HG02623 (cell line): Measurements from ENCODE around the gene NMT1.

ENCODE experiments used
- ATAC-seq: cut with Tn5 transposase; IDR thresholded peaks from one replicate; pipeline ENCODE4 v1.9.1; 2021; ENCODE audit warnings: moderate library complexity; ENCODE audit not compliant: unreplicated experiment

Gene NMT1

DNA sequence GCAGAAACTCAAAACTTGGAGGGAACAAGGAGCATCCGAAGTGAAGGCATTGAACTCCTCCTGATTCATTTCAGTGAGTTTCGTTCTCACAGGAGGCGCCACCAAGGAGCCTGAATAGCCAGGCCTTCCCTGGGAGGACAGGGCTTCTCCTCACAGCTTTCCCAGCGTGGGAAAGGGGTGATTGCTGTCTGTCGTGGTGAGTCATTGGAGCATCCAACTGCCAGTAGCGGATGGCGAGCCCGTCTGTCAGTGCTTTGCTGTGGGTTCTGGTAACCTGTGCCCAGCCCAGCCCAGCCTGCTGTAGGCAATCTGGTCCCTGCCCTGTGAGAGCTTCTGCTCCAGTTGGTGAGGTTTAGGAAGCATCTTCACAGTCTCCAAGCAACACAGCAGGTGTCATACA lies 42.9 kb downstream of the NMT1 start:
- no peak for ATAC-seq

- ATAC-seq: no peak
These were observed 43.4 kb downstream of the NMT1 start for GRCh38 chr17:45104497-45104896.

DNA sequence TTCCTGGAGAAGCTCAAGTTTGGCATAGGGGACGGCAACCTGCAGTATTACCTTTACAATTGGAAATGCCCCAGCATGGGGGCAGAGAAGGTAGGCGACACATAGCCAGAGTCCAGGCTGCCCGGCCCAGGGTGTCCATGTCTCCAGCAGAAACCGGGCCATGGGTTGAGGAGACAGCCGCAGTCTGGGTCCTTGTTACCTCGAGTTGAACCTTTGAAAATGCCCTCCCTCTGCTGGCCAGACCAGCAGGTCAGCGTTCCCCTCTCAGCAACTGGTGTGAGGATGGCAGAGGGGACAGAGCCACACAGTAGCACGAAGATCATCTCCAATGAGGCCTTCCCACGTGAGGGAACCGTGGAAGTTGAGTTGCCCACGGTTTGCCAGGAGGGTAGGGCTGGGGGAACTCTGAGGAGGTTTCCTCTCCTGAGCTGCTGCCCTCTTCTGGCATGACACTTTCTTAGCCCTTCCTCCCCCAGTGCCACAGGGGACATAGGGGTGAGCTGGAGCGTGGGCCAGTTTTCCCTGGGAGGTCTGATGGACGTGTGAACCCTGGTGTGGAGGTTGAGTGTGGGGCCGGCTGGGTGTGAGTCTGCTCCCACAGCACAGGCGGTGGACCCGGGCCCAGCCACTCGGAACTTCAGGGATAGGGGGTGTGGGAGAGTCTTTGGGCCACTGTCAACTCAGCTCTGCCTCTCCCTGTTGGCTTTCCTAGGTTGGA lies 43.9 kb downstream of the NMT1 start:
- ATAC-seq: no peak

DNA sequence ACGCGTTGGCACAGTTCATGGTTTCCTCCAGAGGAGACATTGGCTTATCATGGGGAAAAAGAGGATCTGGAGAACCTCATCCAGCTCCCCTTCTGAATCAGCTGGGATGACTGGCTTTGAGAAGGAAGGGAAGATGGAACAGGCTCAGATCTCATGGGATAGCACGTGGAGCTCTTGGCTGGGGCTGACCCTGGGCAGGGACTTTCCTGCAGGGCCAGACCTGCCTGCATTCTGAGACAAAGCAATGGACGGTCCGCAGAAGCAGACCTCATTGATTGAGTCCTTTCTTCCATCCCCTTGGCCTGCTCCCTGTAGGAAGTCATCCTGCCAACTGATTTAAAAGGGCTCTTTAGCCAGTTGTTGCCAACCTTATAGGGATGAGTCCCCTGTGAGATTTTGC lies 45.0 kb downstream of the NMT1 start:
- ATAC-seq: no peak

GRCh38 chr17:45106582-45106981 lies 45.5 kb downstream of the NMT1 start:
- ATAC-seq: no peak

DNA sequence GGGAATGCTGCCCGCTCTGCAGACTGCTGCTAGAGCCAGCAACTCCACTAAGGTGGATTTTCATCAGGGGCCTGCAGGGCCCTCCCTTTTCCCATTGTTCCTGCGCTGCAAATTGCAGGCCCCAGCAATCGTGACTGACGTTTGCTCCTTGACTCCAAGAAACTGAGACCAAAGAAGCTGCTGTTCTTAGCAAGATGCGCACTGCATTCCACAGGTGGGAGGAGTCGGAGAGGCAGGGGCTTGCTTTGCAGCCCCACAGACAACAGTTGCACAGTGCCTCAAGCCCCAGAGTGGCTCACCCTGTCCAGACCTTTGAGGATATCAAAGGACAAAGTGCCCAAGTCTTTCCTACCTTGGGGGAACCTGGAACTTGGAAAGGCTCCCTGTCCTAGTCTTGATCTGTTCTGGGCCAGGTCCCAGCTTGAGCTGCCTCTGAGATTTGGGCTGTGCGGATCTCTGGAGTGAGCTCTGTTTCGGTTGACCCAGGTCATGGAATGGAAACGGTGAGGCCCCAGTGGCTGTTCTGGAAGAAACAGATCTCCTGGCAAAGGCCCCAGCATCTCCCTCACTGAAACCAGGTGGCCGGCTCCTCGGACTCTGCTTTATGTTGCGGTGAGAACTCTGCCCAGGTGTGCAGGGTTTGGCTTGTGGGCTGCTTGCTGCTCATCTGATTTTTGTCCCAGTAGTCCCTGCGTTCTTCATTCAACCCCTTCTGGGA lies 46.3 kb downstream of the NMT1 start:
- ATAC-seq: no peak

DNA sequence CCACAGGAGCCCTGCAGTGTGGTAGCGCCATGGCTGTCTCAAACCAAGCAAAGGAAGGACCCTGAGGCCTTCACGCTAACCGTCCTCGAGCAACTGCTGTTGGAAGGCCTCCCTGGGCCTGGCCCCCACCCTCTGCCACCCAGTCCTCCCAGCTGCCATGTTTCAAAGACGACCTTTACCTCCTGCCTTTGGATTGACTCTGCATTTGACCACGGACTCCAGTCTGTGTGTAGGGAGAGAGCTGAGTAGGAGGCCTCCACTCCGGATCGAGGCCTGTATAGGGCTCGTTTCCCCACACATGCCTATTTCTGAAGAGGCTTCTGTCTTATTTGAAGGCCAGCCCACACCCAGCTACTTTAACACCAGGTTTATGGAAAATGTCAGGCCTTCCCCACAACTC lies 46.9 kb downstream of the NMT1 start:
- ATAC-seq: no peak

DNA sequence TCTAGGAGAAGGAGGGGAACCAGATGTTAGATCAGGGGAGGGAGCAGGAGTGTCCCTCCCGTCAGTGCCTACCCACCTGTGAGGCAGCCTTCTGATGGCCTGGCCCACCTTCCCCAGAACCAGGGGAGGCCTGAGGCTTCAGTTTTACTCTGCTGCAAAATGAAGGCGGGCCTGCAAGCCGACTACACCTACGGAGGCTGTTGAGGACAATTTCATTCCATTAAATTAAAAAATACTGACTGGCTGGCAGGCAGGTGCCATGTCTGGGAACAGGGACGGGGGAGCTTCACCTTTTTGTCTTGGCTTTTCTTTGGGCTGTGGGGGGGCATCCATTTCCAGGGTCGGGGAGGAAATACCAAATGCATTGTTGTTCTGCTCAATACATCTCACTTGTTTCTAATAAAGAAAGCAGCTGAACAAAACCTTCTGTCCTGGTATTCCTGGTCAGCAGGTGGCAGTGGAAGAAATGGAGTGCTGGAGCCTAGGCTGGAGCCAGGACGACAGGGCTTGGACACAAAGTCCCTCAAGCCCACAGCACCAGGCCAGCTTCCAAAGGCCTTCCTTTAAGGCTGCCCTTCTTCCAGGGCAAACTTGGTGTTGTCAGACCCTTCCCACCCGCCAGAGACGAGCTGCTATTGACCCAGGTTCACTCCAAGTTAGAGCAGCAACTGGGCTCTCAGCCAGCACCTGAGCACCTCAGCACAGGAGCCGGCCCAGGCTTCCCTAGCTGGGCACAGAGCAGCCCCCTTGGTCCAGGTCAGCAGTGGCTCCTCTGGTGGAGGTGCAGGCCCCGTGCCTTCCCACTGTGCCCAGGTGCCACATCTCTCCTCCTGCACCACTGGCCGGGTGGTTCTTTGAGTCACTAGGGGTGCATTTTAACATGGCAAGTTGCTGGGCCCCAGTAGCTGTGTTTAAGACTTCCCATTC lies 47.7 kb downstream of the NMT1 start:
- ATAC-seq: no peak

DNA sequence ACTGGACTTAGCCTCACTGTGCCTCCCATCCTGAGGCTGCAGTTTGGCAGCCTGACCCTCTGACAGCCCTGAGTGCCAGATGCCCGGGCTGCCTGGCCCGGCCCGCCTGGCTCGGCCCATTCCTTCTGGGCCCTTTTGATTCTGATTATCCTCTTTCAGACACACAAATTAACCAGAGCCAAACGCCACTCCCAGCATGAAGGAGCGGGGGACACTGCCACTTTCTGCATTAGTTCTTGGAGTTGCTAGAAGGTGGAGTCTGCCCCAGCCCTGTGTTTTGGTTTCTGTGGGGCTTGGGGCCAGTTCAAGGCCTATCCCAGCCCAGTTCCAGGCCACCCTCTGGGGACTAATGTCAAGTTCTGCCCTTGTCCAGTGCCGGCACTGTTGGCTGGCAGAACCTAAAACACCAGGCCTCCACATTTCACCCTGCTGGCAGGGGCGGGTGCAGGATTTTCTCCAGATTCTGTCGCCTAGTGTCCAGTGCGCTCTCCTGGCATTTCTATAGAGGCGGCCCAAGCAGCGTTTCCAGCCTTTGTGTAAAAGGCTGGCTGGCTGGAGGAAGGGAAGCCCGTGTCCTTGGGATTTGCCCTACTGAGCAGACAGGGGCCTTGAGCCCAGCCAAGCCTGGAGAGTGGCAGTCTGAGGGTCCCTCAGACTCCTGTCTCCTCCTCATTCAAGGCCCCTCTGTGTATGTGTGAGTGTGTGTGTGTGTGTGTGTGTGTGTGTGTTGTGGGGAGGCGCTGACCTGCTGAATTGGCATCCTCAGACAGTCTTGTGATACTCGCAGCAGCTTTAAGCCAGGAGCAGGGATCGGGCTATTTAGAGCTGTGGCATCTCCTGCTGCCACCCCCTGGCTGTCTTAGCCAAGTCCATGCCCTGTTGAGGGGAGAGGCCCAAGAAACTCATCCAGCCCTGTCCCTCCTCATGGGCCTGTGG lies 49.8 kb downstream of the NMT1 start:
- no peak for ATAC-seq

- ATAC-seq: no peak
These were observed 50.7 kb downstream of the NMT1 start for GRCh38 chr17:45111850-45112249.

- ATAC-seq: no peak
These were observed 51.7 kb downstream of the NMT1 start for GRCh38 chr17:45112559-45113423.

GRCh38 chr17:45113424-45113754 lies 52.3 kb downstream of the NMT1 start:
- ATAC-seq: no peak

DNA sequence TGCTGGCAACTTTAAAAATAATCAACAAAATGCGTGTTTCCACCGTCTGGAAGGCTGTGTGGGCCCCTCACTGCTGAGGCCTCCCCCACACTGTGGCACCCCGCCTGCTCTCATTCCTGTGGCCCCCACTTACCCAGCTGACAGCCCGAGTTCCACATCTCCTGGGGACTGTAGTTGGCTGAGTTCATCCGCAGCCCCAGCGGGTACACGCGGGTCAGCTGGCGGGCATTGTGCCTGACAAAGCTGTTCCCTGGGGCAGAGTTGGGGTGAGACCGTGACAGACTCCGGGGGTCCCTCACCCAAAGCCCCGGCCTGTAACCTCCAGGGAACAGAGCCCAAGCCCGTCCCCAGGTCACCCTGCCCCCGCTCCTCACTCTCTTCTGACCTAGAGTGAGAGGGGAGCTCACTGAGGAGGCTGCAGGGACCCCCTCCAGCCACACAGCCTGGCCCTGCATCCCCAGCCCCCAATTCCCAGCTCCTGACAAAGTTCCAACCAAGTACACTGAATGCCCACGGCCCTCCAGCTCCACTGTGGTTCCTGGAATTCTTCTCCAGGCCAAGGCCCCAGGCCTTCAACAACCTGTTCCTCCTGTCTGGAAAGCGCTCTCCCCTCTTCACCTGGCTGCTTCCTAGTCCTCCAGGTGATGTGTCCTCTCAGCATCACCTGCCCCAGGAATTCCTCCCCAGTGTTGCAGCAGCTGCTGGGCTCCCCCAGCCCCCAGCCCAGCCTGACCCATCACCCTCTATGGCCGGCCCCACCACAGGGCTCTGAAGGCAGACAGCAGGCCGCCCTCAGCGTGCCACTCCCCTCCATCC lies 53.2 kb downstream of the NMT1 start:
- no peak for ATAC-seq

DNA sequence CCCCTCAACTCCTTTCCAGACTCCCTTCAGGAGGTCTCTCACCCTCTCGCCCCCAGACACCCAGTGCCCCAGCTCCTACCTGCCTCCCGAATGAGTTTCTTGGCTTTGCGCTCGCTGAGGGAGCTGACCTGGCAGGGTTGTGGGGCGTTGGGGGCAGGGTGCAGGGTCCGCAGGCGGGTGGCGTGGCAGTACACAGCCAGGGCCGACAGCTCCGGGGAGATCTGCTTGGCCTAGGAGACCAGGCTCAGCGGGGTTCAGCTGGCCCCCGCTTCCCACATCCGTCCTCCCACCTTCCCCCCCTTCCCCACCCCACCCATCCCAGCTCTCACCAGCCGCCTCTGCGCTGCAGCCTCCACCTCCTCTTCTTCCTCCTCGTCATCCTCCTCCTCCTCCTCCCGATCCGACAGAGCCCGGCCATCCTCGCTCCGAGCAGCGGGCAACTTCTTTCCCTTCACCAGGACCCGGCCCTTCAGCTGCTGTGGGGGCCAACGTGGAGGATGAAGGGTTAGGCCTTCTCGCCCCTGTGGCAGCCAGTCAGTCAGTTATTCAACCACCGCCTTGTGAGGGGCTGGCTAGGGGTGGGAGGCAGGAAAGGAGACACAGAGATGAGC lies 54.0 kb downstream of the NMT1 start:
- ATAC-seq: no peak

DNA sequence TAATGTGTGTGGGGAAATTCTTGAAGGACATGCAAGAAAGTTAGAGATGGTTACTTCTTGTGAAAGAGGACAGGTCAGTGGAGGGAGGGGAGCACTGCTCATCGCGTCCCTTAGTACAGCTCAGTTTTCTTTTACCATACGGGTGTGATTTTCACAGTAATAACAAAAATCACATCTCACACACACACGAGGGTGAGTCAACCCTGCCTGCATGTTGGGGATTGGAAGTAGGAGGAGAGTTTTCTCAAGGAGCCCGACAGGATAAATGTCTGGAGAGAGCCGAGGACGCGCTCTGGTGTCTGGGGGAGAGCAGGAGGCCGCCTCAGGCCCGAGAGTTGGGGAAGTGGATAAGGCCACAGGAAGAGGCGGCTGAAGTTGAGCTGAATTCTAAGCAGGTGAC lies 54.8 kb downstream of the NMT1 start:
- no peak for ATAC-seq

DNA sequence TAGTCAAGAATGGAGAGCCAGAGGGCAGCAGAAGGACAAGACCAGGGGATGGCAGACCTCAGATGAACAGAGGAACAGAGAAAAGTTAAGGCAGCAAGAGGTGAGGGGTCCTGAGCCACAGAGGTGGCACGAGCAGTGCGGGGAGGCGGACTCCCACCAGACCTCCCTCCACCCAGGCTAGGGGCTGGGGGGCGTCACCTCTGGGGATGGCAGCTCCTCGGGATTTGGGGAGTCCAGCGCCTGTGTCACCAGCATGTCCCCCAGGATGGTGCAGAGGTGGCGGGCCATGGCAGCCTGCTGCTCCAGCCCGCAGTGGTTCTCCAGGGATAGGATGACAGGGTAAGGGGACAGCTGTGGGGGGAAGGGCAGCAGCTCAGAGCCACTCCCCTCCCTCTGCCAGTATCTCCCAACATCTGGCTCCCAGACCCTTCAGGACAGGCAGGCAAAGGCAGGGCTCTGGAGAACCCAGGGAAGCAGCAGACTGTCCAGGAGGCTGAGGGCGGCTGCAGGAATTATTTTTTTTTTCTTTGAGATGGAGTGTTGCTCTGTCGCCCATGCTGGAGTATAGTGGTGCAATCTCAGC lies 55.4 kb downstream of the NMT1 start:
- ATAC-seq: no peak

- no peak for ATAC-seq
These were observed 56.2 kb downstream of the NMT1 start for GRCh38 chr17:45117334-45117733.
